Vagina (tissue), 2 donors: ENCODE measurements around the gene NDUFB4. TPM values are rescaled to one million over a fixed set of nuclear protein-coding genes. Genes with fewer than 3 reads are reported as not detected.
A peak's percentile ranks its signal among the peaks of the same experiment; 100 is the strongest.

Experiments used
- DNase-seq, 2 donors: peaks; one replicate each; pipeline ENCODE4 v3.0.0-alpha.2; 2017; ENCODE audit errors: extremely low spot score in 2 of 2
- H3K27ac ChIP-seq: fragments of 200-600 bp; sonication (generic); one replicate; pipeline ENCODE4 v1.5.1; 2019
- H3K27me3 ChIP-seq: fragments of 200-600 bp; sonication (generic); one replicate; pipeline ENCODE4 v1.5.1; 2019
- H3K36me3 ChIP-seq, 2 donors: fragments of 200-600 bp; sonication (generic); one replicate each; pipeline ENCODE4 v1.5.1; 2017 to 2019
- H3K4me1 ChIP-seq: fragments of 200-600 bp; sonication (generic); one replicate; pipeline ENCODE4 v1.5.1; 2019
- H3K4me3 ChIP-seq, 2 donors: fragments of 200-600 bp; sonication (generic); 1 replicate in 1 of 2; 2 replicates in 1 of 2; pipeline ENCODE4 v1.5.1; 2016 to 2019
- H3K9me3 ChIP-seq: fragments of 200-600 bp; sonication (generic); one replicate; pipeline ENCODE4 v1.5.1; 2019
- CTCF ChIP-seq, 3 experiments: fragments of 450-650 bp in 2 of 3; fragments of 200-600 bp in 1 of 3; sonication (generic) in 1 of 3; IDR thresholded peaks; one replicate each; pipeline ENCODE4 v1.5.1; 2017 to 2019; ENCODE audit warnings: antibody characterized with exemption in 3 of 3, mild to moderate bottlenecking in 2 of 3, moderate library complexity in 2 of 3
- POLR2A ChIP-seq, 2 donors: fragments of 450-650 bp; IDR thresholded peaks; one replicate each; pipeline ENCODE4 v1.6.1; 2017; ENCODE audit warnings: antibody characterized with exemption in 2 of 2, mild to moderate bottlenecking in 2 of 2, moderate library complexity in 2 of 2
- POLR2AphosphoS5 ChIP-seq, 2 donors: sonication (generic); formaldehyde crosslinking; IDR thresholded peaks; one replicate each; pipeline ENCODE4 v1.9.0; 2017; ENCODE audit warnings: antibody characterized with exemption in 2 of 2, mild to moderate bottlenecking in 2 of 2, low read depth in 1 of 2; ENCODE audit not compliant: insufficient read depth in 1 of 2
- intact Hi-C: fragments of 100-400 bp; cut with DNase I; formaldehyde crosslinking; loops from one replicate; pipeline ENCODE4 v1.15.1; 2023
- total RNA-seq: library from RNA; depleted of rRNA; stranded (reverse); fragments of >200 nt; gene quantifications from one replicate; pipeline ENCODE4 v1.2.3, GENCODE V29; 2016

The NDUFB4 gene
- total RNA-seq, 1 donor from 2014 or later, result 82.5 TPM

- Histone ChIP-seq H3K27ac (no peak overlapping the region), H3K27me3 (no peaks in the 10 kb centered on the region), H3K4me3 (no peak overlapping the region), H3K4me1 (peaks cover 16% of the 10 kb centered on the region), H3K9me3 (no peaks in the 10 kb centered on the region), H3K36me3 (no peaks in the 10 kb centered on the region)
- DNase-seq, result no peak
- intact Hi-C loops, result loop anchor here (5.0 to 10.0 kb wide), 3 partner anchors 61 to 309 kb away; no protein-coding TSS in a partner anchor
- TF ChIP-seq POLR2AphosphoS5 (IDR thresholded peaks at IDR 0.05; ENCODE audit: insufficient read depth in 1 of 2, low read depth in 1 of 2), result no peak
- no peak for TF ChIP-seq CTCF (IDR thresholded peaks at IDR 0.05)
- TF ChIP-seq POLR2A (IDR thresholded peaks at IDR 0.05), result no peak
These were observed 40.3 kb upstream of the NDUFB4 start for GRCh38 chr3:120555657-120556509.

- Histone ChIP-seq H3K36me3 (no peaks in the 10 kb centered on the region), H3K4me3 (no peak overlapping the region), H3K4me1 (peaks cover 19% of the 10 kb centered on the region), H3K27ac (no peak overlapping the region), H3K9me3 (no peaks in the 10 kb centered on the region), H3K27me3 (no peaks in the 10 kb centered on the region)
- DNase-seq, result no peak
- TF ChIP-seq CTCF (IDR thresholded peaks at IDR 0.05) (no peak), POLR2A (IDR thresholded peaks at IDR 0.05) (no peak), POLR2AphosphoS5 (IDR thresholded peaks at IDR 0.05; ENCODE audit: insufficient read depth in 1 of 2, low read depth in 1 of 2) (no peak)
- intact Hi-C loops, result loop anchor here (5.0 to 10.0 kb wide), 3 partner anchors 62 to 310 kb away; no protein-coding TSS in a partner anchor
These were observed 39.0 kb upstream of the NDUFB4 start for GRCh38 chr3:120557115-120557514.

GRCh38 chr3:120558771-120559241 lies 37.3 kb upstream of the NDUFB4 start:
- peak; percentile 97 to 99 (median 98) for TF ChIP-seq CTCF (IDR thresholded peaks at IDR 0.05)
- TF ChIP-seq POLR2AphosphoS5 (IDR thresholded peaks at IDR 0.05; ENCODE audit: insufficient read depth in 1 of 2, low read depth in 1 of 2), result peak; percentile 48 to 69
- no peak for TF ChIP-seq POLR2A (IDR thresholded peaks at IDR 0.05)
- no peak for DNase-seq
- Histone ChIP-seq H3K36me3 (no peaks in the 10 kb centered on the region), H3K27me3 (no peaks in the 10 kb centered on the region), H3K4me3 (peak overlapping the region; percentile 39 to 45), H3K4me1 (peaks cover 19% of the 10 kb centered on the region), H3K27ac (peak overlapping the region; percentile 82), H3K9me3 (no peaks in the 10 kb centered on the region)
- intact Hi-C loops, result loop anchor here (5.0 to 10.0 kb wide), 3 partner anchors 64 to 312 kb away; no protein-coding TSS in a partner anchor

GRCh38 chr3:120559242-120560061 lies 36.7 kb upstream of the NDUFB4 start:
- H3K4me3 ChIP-seq, result peak overlapping the region; percentile 39 to 45
- TF ChIP-seq CTCF (IDR thresholded peaks at IDR 0.05), result peak in 1 of 3 experiments; percentile 18
- no peak for TF ChIP-seq POLR2AphosphoS5 (IDR thresholded peaks at IDR 0.05; ENCODE audit: insufficient read depth in 1 of 2, low read depth in 1 of 2)
- no peak for TF ChIP-seq POLR2A (IDR thresholded peaks at IDR 0.05)
- no peaks in the 10 kb centered on the region for H3K9me3 ChIP-seq
- peak overlapping the region; percentile 82 for H3K27ac ChIP-seq
- DNase-seq, result no peak
- H3K27me3 ChIP-seq, result no peaks in the 10 kb centered on the region
- peaks cover 19% of the 10 kb centered on the region for H3K4me1 ChIP-seq
- H3K36me3 ChIP-seq, result no peaks in the 10 kb centered on the region
- intact Hi-C loops, result loop anchor here (5.0 to 10.0 kb wide), 3 partner anchors 65 to 312 kb away; no protein-coding TSS in a partner anchor
